Breast epithelium (tissue), 3 donors: ENCODE data around the gene HTT.

ENCODE experiments used
- CTCF ChIP-seq, 3 donors: fragments of 450-650 bp; IDR thresholded peaks; one replicate each; pipeline ENCODE4 v1.5.1; 2016 to 2017; ENCODE audit warnings: antibody characterized with exemption in 3 of 3, mild to moderate bottlenecking in 3 of 3, moderate library complexity in 3 of 3
- POLR2AphosphoS5 ChIP-seq, 3 donors: sonication (generic); formaldehyde crosslinking; IDR thresholded peaks; one replicate each; pipeline ENCODE4 v1.6.1; 2017; ENCODE audit warnings: antibody characterized with exemption in 3 of 3

- TF ChIP-seq CTCF (IDR thresholded peaks at IDR 0.05) (no peak), POLR2AphosphoS5 (IDR thresholded peaks at IDR 0.05) (no peak)
These were observed 33.7 kb downstream of the HTT start for GRCh38 chr4:3108211-3108610.
